ENCODE data around the gene POU2F3. TPM values are rescaled to one million over a fixed set of nuclear protein-coding genes. Genes with fewer than 3 reads are reported as not detected.

Gene POU2F3
- total RNA-seq, 4 donors from 2014 or later, result not detected

DNA sequence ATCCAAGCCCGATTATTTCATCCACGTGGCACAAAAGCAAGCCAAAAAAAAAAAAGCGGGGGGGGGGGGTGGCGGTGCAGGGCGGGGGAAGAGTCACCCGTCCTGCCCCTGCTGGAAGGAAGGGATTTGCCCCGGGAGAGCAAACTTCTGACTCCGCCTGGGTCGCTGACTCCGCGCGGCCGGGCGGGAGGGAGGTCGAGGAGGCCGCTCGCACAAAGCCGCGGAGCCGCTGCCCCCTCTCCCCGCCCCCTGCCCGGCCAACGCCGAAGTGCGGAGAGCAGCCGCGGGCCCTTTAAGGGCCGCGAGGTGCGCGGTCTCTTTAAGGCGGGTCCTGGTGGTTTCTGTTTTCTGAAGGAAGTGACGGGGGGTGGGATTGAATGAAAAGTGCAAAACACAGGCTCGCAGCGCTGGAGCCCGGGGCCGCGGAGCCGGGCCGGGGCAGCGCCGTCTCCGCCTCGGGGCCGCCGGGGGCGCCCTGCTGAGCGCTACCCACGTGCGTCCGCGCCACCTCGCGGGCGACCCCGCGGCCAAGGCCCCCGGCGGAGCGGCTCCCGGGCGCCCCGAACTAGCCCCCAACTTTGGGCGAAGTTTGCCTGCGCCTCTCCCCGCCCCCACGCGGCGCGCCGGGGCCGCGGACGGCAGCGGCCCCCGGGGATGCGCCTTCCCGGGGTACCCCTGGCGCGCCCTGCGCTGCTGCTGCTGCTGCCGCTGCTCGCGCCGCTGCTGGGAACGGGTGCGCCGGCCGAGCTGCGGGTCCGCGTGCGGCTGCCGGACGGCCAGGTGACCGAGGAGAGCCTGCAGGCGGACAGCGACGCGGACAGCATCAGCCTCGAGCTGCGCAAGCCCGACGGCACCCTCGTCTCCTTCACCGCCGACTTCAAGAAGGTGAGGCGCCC, 29.1 kb upstream of the POU2F3 start, which contains the start of gene OAF:
Gene OAF (plus strand): TSS at position 407 of the 896 bp plus-strand sequence. CDS start 248 bp downstream, at position 655.
- TF ChIP-seq, protein P1, sequence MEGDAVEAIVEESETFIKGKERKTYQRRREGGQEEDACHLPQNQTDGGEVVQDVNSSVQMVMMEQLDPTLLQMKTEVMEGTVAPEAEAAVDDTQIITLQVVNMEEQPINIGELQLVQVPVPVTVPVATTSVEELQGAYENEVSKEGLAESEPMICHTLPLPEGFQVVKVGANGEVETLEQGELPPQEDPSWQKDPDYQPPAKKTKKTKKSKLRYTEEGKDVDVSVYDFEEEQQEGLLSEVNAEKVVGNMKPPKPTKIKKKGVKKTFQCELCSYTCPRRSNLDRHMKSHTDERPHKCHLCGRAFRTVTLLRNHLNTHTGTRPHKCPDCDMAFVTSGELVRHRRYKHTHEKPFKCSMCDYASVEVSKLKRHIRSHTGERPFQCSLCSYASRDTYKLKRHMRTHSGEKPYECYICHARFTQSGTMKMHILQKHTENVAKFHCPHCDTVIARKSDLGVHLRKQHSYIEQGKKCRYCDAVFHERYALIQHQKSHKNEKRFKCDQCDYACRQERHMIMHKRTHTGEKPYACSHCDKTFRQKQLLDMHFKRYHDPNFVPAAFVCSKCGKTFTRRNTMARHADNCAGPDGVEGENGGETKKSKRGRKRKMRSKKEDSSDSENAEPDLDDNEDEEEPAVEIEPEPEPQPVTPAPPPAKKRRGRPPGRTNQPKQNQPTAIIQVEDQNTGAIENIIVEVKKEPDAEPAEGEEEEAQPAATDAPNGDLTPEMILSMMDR (IDR thresholded peaks at IDR 0.05; ENCODE audit: low read depth), result no peak

DNA sequence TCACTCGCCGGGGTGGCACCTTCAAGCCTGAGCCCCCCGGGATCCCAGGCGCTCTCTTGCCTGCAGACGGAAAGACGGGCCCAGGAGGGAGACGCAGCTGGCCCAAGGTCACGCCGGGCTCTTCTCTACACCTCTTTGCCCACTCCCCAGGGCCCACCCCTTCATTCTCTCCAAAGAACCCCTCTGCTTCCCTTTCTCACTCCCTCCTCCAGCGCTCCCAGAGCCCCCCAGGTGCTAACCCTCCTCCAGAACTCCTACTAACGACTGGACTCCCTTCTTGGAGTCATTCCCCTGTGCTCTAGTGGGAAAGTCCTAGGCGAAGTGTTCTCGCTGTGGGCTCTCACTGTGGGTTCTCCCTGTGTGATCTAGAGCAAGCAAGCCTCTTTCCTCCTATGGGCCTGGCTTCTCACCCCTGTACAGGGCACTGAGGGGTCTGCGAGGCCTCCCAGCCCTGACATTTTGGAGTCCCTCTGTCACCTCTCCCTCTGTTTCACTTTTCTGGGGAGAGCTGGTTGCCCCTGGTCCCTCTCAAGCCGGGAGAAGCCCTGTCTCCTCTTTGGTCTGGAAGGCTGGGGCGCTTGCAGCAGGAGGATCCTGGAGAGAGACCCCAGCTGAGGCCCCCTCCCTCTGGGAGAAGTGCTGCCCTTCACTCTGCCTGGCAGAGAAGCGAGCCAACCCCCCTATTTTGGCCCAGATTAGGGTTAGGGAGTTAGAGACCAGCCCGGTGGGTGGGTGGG, 28.2 kb upstream of the POU2F3 start:
- TF ChIP-seq, protein P1 (IDR thresholded peaks at IDR 0.05; ENCODE audit: low read depth), result no peak

DNA sequence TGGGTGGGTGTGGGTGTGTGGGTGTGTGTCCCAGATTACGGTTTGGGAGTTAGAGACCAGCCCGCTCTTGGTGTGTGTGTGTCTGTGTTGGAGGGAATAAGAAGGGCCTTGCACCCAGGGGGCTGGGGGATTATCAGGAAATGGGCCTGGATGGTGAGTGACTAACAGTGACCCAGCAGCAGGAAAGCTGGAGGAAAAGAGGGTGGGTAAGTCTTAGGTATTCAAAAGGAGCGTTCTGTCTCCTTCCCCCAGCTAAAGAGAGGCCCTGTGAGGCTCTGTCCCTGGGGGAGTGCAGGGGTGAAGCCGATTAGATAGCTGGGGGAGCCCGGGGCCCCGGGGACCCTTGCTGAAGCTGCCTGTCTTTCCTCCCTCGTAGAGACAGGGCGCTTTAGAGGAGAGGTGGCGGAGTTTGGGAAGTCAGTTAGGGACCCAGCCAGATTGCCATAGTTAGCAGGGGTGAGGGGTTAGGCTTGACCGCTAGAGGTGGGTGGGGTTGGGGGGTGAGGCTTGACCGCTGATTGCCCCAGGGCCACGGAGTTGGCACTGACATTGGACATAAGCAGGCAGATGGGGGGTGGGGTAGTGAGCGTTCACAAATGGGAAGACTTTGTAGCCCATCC, 27.6 kb upstream of the POU2F3 start:
- TF ChIP-seq, protein P1 (IDR thresholded peaks at IDR 0.05; ENCODE audit: low read depth), result no peak

DNA sequence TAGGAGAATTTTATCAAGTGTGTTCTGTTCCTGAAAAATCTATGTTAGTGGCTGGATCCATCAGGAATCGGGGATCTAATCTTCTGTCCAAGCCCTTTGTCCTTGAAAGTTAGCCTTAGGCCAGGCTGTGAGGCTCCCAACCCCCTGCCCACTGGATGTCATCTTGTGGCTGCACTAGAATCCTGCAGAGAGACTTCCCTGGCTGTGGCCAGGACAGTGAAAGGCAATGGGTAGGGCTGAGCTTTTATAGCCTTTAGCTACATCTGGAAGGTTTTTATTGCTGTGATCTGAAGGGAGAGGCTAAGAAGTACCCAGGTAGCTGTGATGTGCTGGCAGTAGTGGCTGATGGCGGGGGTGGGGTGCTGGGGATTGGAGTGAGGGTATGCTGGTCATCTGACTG, 27.0 kb upstream of the POU2F3 start:
- TF ChIP-seq, protein P1 (IDR thresholded peaks at IDR 0.05; ENCODE audit: low read depth), result no peak

DNA sequence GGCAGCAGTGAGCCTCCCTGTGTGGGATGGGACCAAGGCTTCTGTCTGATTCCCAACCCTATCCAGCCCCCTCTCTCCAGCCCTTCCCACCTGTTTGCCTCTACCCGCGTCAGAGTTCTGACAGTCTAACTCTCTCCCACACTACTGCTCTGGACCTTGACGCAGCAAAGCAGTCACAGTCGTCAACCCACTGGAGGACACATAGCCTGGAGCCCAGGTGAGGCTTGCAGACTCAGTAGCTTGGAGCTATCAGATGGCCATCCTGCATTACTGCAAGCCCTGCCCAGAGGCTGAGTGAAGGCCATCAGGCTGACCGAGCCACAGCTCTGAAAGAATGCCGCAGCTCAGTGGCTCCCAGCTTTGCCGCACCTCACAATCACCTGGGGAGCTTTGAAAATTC, 25.4 kb upstream of the POU2F3 start:
- TF ChIP-seq, protein P1 (IDR thresholded peaks at IDR 0.05; ENCODE audit: low read depth), result no peak

DNA sequence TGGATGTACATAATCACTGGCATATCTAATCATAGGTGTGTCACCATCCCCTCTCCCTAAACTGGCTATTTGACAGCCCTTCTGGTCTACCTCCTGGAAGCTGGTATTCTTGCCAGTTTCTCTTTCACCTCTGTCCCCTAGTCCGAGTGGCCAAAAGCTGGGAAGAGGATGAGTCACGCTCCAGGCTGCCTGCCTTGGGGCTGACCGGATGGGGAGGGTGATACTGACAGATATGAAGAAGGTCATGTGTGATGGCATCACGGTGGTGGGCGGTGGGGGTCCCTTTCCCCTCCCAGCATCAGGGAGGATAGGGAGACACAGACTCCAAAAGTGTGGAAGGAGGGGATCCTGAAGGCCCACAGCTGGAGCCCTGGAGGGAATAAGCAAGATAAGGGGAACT, 24.3 kb upstream of the POU2F3 start:
- TF ChIP-seq, protein P1 (IDR thresholded peaks at IDR 0.05; ENCODE audit: low read depth), result no peak
